ENCODE results near the gene SENP3. TPM values are rescaled to one million over a fixed set of nuclear protein-coding genes. Genes with fewer than 3 reads are reported as not detected.

Gene SENP3
- 10 to 100 TPM; 25.1 to 52.1 (median 43.0) TPM for polyA plus RNA-seq

DNA sequence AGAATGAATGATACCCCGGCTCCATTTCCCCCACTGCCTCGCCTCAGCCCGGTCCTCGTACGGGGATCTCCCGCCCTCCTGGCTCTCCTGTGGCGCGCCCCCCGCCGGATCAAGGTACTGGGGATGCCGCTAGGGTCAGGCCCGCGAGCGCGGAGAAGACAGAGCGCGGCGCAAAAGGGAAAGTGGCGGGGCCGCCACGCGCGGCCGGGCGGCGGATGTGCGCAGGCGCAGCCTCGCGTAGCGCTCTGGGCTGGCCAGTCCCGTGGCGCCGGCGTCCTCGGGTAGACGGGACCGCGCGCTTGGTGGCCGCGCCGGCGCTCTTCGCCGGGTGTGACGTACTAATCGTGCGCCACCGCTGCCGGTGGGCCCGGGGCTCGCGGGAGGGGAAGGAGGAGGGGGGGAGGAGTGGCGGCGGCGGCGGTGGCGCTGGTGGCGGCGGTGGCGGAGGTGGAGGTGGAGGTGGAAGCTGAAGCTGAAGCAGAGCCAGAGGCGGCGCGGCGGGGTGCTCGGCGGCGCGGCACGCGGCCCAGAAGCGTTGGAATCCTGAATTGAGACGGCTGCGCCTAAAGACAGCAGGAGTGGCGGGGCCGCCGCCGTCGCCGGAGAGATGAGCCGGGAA, at the start of gene SENP3:
Gene SENP3 (plus strand): TSS at position 331 of the 619 bp plus-strand sequence. CDS start 1,158 bp downstream, outside the sequence.
- 0% methylated on average over 48 to 82 of the region's 82 CpGs for WGBS, 3 donors
- H3K27ac ChIP-seq (ENCODE audit: low read depth, low read length) = peak within 1 kb of the TSS; percentile 40

GRCh38 chr17:7512105-7512504, 49.6 kb upstream of the SENP3 start:
- H3K27ac ChIP-seq (ENCODE audit: low read depth, low read length) = no peak overlapping the region
- WGBS, 3 donors = 85 to 92% (median 88%) methylated on average over 15 of the region's 15 CpGs

DNA sequence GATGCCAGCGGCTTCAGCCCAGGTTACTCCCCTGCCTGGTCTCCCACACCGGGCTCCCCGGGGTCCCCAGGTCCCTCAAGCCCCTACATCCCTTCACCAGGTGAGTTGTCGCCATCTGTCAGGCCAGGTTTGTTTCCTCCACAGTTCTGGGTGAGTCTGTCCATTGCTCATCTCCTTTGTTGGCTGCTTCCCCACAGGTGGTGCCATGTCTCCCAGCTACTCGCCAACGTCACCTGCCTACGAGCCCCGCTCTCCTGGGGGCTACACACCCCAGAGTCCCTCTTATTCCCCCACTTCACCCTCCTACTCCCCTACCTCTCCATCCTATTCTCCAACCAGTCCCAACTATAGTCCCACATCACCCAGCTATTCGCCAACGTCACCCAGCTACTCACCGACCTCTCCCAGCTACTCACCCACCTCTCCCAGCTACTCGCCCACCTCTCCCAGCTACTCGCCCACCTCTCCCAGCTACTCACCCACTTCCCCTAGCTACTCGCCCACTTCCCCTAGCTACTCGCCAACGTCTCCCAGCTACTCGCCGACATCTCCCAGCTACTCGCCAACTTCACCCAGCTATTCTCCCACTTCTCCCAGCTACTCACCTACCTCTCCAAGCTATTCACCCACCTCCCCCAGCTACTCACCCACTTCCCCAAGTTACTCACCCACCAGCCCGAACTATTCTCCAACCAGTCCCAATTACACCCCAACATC, 48.7 kb upstream of the SENP3 start:
- WGBS, 3 donors = 80 to 85% (median 85%) methylated on average over 20 of the region's 20 CpGs

DNA sequence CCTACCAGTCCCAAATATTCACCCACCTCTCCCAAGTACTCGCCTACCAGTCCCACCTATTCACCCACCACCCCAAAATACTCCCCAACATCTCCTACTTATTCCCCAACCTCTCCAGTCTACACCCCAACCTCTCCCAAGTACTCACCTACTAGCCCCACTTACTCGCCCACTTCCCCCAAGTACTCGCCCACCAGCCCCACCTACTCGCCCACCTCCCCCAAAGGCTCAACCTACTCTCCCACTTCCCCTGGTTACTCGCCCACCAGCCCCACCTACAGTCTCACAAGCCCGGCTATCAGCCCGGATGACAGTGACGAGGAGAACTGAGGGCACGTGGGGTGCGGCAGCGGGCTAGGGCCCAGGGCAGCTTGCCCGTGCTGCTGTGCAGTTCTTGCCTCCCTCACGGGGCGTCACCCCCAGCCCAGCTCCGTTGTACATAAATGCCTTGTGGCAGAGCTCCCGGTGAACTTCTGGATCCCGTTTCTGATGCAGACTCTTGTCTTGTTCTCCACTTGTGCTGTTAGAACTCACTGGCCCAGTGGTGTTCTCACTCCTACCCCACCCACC, 47.8 kb upstream of the SENP3 start:
- no peak overlapping the region for H3K27ac ChIP-seq (ENCODE audit: low read depth, low read length)
- 59 to 77% (median 76%) methylated on average over 17 of the region's 17 CpGs for whole genome bisulfite sequencing, 3 donors

More for the DNA sequence above, 48.7 kb upstream of the SENP3 start:
- no peak overlapping the region for H3K27ac ChIP-seq (ENCODE audit: low read depth, low read length)

- no peak overlapping the region for H3K27ac ChIP-seq (ENCODE audit: low read depth, low read length)
- WGBS, 3 donors = 82 to 84% (median 82%) methylated on average over 13 of the region's 13 CpGs
Measured at GRCh38 chr17:7515911-7516610, 45.7 kb upstream of the SENP3 start.

- 31 to 47% (median 36%) methylated on average over 10 of the region's 10 CpGs for WGBS, 3 donors
Measured at GRCh38 chr17:7523033-7523432, 38.7 kb upstream of the SENP3 start.

DNA sequence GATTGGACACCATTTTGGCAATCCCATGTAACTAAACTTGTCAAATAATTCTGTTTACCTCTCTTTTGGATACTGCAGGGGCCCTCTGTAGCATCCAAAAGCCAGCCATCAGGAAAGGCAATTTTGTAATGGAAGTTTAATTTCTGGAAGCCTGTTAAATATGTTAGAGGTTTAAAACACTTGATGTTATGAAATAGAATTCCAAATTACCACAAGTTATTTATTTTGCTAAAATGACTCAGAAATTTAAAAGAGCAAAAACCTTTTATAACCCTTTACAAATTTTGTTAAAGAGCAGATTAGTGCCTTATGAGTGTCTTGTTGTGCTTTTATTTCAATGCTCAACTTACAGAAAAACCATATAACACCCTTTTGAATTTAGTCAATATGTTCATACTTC, 32.9 kb upstream of the SENP3 start:
- H3K27ac ChIP-seq (ENCODE audit: low read depth, low read length) = no peak overlapping the region

More at GRCh38 chr17:7523033-7523432, 38.7 kb upstream of the SENP3 start:
- H3K27ac ChIP-seq (ENCODE audit: low read depth, low read length) = no peak overlapping the region

- WGBS, 3 donors = 88 to 91% (median 89%) methylated on average over 5 to 6 of the region's 6 CpGs
- no peak overlapping the region for H3K27ac ChIP-seq (ENCODE audit: low read depth, low read length)
Measured at GRCh38 chr17:7530023-7530900, 31.5 kb upstream of the SENP3 start.

DNA sequence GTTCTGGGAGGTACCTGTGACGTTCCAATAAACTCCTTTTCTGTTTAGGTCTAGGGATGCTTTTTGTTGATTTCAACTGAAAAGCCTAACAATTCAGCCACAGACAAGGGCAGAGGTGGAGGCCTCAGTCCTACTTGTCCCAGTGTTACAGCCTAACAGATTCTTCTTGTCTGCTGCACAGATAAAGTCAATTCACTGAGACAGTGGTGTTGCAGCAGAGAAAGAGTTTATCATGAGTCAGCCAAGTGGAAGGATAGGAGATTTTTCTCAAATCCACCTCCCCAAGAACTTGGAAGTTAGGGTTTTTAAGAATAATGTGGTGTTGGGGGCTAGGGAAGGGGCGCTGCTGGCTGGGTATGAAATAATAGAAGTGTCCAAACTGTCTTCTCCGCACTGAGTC, 23.7 kb upstream of the SENP3 start:
- 74 to 86% (median 75%) methylated on average over 3 of the region's 3 CpGs for WGBS, 3 donors
- H3K27ac ChIP-seq (ENCODE audit: low read depth, low read length) = no peak overlapping the region

GRCh38 chr17:7538891-7539545, 22.7 kb upstream of the SENP3 start:
- no peak overlapping the region for H3K27ac ChIP-seq (ENCODE audit: low read depth, low read length)
- 67 to 84% (median 79%) methylated on average over 11 of the region's 11 CpGs for WGBS, 3 donors

DNA sequence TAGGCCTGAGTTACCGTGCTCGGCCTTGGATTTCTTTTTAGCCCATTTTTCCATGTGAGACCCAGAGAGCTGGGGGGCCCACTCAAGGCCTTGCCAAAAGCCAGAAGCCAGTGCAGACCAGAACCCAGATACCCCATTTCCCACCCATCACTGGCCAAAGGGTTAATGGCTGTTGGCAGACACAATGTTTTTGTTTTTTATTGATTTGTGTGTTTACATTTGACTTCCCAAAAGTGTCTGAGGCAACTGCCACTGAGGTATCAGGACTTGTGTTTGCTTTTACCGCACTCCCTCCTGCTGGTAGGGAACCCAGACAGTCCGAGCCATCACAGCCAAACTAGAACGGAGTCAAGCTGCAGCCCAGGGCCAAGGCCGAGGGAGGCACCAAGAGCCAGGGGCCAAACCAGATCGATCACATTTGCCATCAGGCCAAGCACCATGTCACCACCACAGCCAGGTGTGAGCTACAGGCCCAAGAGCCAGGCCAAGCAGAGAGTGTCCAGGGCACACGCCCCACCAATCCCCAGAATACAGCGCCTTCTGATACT, 20.6 kb upstream of the SENP3 start:
- WGBS, 3 donors = 84 to 97% (median 96%) methylated on average over 9 of the region's 9 CpGs
- H3K27ac ChIP-seq (ENCODE audit: low read depth, low read length) = no peak overlapping the region

GRCh38 chr17:7544911-7545310, 16.8 kb upstream of the SENP3 start:
- WGBS, 3 donors = 52 to 67% (median 60%) methylated on average over 6 of the region's 6 CpGs
- H3K27ac ChIP-seq (ENCODE audit: low read depth, low read length) = no peak overlapping the region

- 1 to 2% (median 1%) methylated on average over 39 to 65 of the region's 65 CpGs for WGBS, 3 donors
- H3K27ac ChIP-seq (ENCODE audit: low read depth, low read length) = no peak within 1 kb of the TSS
Measured at GRCh38 chr17:7548585-7549400, 12.9 kb upstream of the SENP3 start, which contains the start of gene TNFSF12. Gene TNFSF12, plus strand, starts transcription at chr17:7549058. Its CDS starts 96 bp downstream, at chr17:7549154.

DNA sequence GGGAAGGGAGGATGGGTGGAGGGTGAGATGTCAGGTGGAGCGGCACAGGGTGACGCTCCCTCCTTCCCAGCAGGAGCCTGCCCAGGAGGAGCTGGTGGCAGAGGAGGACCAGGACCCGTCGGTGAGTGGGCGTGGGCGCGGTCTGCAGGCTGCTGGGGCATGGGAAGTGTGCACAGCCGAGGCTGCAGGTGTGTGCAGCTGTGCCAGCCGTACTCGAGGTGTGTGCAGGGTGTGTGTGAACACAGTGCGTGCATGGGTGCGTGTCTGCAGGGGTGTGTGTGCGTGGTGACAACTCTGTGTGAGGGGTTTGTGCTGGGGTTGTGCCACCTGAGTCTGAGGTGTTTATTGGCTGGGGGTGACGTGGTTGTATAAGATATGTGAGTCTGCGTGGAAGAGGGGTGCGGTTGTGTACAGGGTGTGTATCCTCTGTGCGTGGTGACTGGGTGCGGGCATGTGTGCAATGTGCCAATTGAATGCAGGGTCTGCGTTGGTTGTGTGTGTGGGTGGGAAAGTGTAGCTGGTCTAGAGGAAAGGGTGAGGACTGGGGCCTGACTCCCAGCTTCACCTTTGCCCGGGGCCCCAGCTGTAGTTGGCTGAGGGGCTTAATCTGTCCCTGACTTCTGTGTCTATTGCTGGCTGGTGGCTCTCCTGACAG, 12.2 kb upstream of the SENP3 start:
- H3K27ac ChIP-seq (ENCODE audit: low read depth, low read length) = no peak overlapping the region
- WGBS, 3 donors = 26 to 36% (median 30%) methylated on average over 20 of the region's 20 CpGs

- WGBS, 3 donors = 61 to 68% (median 61%) methylated on average over 6 of the region's 6 CpGs
- H3K27ac ChIP-seq (ENCODE audit: low read depth, low read length) = no peak overlapping the region
Measured at GRCh38 chr17:7550344-7550743, 11.4 kb upstream of the SENP3 start.

DNA sequence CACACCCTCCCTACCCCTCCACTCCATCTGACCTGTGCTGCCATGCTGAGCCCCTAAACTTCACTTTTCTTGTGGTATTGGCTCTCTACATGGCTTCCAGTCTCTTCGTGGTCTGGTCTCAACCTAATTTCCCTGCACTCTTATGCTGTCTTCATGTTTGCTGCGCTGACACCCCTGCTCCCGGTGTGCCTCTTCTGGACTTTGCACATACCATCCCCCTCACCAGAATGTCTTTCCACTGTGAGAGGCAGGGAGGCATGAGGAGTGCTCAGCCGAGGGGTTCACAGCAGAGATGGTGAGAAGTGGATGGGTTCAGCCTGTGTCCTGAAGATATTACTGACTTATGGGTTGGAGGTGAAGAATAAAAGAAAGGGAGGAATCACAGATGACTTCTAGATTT, 10.3 kb upstream of the SENP3 start:
- 82 to 87% (median 86%) methylated on average over 4 of the region's 4 CpGs for WGBS, 3 donors
- no peak overlapping the region for H3K27ac ChIP-seq (ENCODE audit: low read depth, low read length)
